Suprapubic skin (tissue), 4 donors: ENCODE results near the gene FAM187B. TPM values are rescaled to one million over a fixed set of nuclear protein-coding genes. Genes with fewer than 3 reads are reported as not detected.

Source experiments
- DNase-seq, 2 donors: peaks; one replicate each; pipeline ENCODE4 v3.0.0-alpha.2; 2019; ENCODE audit warnings: low spot score in 2 of 2
- H3K27ac ChIP-seq: fragments of 200-600 bp; sonication (generic); one replicate; pipeline ENCODE4 v1.5.1; 2019
- H3K27me3 ChIP-seq: fragments of 200-600 bp; sonication (generic); one replicate; pipeline ENCODE4 v1.5.1; 2019
- H3K36me3 ChIP-seq: fragments of 200-600 bp; sonication (generic); one replicate; pipeline ENCODE4 v1.5.1; 2019
- H3K4me1 ChIP-seq: fragments of 200-600 bp; sonication (generic); one replicate; pipeline ENCODE4 v1.5.1; 2019
- H3K4me3 ChIP-seq: fragments of 200-600 bp; sonication (generic); one replicate; pipeline ENCODE4 v1.5.1; 2019; ENCODE audit warnings: mild to moderate bottlenecking
- H3K9me3 ChIP-seq: fragments of 200-600 bp; sonication (generic); one replicate; pipeline ENCODE4 v1.5.1; 2019
- CTCF ChIP-seq, 2 donors: fragments of 200-600 bp in 1 of 2; fragments of 450-650 bp in 1 of 2; sonication (generic) in 1 of 2; IDR thresholded peaks; one replicate each; pipeline ENCODE4 v1.5.1; 2016 to 2019; ENCODE audit warnings: antibody characterized with exemption in 2 of 2, mild to moderate bottlenecking in 1 of 2, moderate library complexity in 1 of 2
- EP300 ChIP-seq: sonication (generic); formaldehyde crosslinking; IDR thresholded peaks from one replicate; pipeline ENCODE4 v1.6.1; 2017; ENCODE audit warnings: antibody characterized with exemption
- POLR2A ChIP-seq, 2 donors: fragments of 450-650 bp; IDR thresholded peaks; one replicate each; pipeline ENCODE4 v1.6.1; 2017; ENCODE audit warnings: antibody characterized with exemption in 2 of 2, mild to moderate bottlenecking in 2 of 2, moderate library complexity in 2 of 2
- POLR2AphosphoS5 ChIP-seq, 3 donors: sonication (generic); formaldehyde crosslinking; IDR thresholded peaks; one replicate each; pipeline ENCODE4 v1.6.1; 2017; ENCODE audit warnings: antibody characterized with exemption in 3 of 3
- WGBS: methylation state at CpG from one replicate; pipeline ENCODE4 v1.1.5; 2018; 5-methylcytosine and 5-hydroxymethylcytosine counted together
- total RNA-seq, 4 donors: library from RNA; depleted of rRNA; stranded (reverse); fragments of >200 nt; gene quantifications; one replicate each; pipeline ENCODE4 v1.1.0, GENCODE V29; 2016

Gene FAM187B
- total RNA-seq, 4 donors from 2014 or later: not detected

GRCh38 chr19:35195830-35196229 is 32.7 kb downstream of the FAM187B start:
- no peaks in the 10 kb centered on the region for H3K36me3 ChIP-seq
- no peak overlapping the region for H3K4me3 ChIP-seq
- no peaks in the 10 kb centered on the region for H3K9me3 ChIP-seq
- TF ChIP-seq POLR2A (IDR thresholded peaks at IDR 0.05) (no peak), EP300 (no peak), POLR2AphosphoS5 (IDR thresholded peaks at IDR 0.05) (no peak)
- H3K27ac ChIP-seq: no peak overlapping the region
- H3K27me3 ChIP-seq: no peaks in the 10 kb centered on the region
- no peaks in the 10 kb centered on the region for H3K4me1 ChIP-seq
- DNase-seq: no peak
- WGBS: 47% methylated on average over 2 of the region's 2 CpGs

DNA sequence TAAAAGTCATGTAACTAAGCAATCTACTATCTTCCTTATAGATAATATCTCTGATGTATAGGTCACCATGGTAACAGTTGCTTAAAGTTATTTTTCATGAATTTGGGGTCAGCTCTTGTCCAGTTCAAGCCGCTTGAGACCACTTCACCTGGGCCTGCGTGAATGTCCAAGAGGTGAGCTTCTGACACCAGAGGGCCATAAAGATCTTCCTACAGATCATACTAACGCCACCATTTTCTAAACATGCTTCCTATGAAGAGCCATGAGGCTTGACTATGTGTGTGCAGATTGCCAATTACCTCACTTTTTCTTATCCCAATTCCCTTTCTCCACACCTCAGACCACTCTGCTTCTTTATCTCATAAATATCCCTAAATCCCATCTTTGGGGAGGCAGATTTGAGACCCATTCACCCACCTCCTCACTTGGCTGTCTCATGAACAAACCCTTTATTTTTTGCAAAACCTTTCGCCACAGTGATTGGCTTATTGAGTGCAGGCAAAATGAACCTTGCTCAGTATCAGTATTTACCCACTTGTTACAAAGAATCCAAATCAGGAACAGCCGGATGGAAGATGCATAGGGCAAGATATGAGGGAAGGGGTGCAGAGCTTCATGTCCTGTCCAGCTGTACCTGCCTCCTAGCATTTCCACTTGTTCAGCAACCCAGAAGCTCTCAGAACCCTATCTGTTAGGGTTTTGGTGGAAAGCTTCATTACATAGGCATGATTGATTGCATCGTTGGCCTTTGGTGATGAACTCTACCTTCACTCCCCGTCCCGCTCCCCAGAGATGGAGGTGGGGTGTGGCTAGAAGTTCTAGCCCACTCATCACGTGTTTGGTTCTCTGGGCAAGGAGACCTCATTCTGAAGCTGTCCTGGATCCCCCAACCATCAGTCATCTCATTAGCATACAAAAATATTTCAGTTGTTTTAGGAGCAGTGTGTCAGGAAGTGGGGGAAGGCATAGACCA is 34.2 kb downstream of the FAM187B start:
- no peaks in the 10 kb centered on the region for H3K36me3 ChIP-seq
- no peaks in the 10 kb centered on the region for H3K27me3 ChIP-seq
- DNase-seq: no peak
- H3K9me3 ChIP-seq: no peaks in the 10 kb centered on the region
- no peaks in the 10 kb centered on the region for H3K4me1 ChIP-seq
- no peak overlapping the region for H3K4me3 ChIP-seq
- 73% methylated on average over 9 of the region's 9 CpGs for WGBS
- no peak overlapping the region for H3K27ac ChIP-seq
- TF ChIP-seq EP300 (no peak), POLR2AphosphoS5 (IDR thresholded peaks at IDR 0.05) (no peak), POLR2A (IDR thresholded peaks at IDR 0.05) (no peak), CTCF (IDR thresholded peaks at IDR 0.05) (no peak)

DNA sequence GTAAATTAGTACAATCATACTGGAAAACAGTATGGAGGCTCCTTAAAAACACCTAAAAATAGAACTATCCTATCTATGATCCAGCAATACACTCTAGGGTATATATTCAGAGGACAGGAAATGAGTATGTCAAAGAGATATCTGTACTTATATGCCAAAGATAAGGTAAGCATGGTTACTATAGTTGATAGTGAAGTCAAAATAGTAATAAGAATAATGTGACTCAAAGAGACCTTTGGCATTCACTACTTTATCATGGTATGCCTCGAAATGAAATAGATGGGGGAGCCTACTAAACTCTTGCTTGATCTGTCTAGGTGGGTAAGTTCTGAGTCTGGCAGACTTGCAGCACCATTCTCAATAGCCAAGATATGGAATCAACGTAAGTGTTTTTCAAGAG is 43.7 kb downstream of the FAM187B start:
- TF ChIP-seq POLR2A (IDR thresholded peaks at IDR 0.05) (no peak), CTCF (IDR thresholded peaks at IDR 0.05) (no peak), POLR2AphosphoS5 (IDR thresholded peaks at IDR 0.05) (no peak), EP300 (no peak)
- no peaks in the 10 kb centered on the region for H3K4me1 ChIP-seq
- no peaks in the 10 kb centered on the region for H3K9me3 ChIP-seq
- no peak overlapping the region for H3K4me3 ChIP-seq
- H3K27ac ChIP-seq: no peak overlapping the region
- WGBS: 73% methylated on average over 2 of the region's 2 CpGs
- H3K36me3 ChIP-seq: no peaks in the 10 kb centered on the region
- H3K27me3 ChIP-seq: no peaks in the 10 kb centered on the region
- DNase-seq: no peak

DNA sequence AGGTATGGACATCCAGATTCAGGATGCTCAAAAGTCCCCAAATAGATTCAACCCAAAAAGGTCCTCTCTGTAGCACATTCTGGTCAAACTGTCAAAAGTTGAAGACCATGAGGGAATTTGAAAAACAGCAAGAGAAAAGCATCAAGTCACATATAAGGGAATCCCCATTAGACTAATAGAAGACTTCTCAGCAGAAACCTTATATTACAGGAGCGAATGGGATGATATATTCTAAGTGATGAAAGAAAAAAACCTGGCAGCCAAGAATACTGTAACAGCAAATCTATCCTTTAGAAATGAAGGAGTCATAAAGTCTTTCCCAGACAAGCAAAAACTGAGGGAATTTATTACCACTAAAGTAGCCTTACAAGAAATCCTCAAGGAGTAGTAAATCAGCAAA is 44.3 kb downstream of the FAM187B start:
- no peaks in the 10 kb centered on the region for H3K9me3 ChIP-seq
- H3K27ac ChIP-seq: no peak overlapping the region
- H3K4me1 ChIP-seq: no peaks in the 10 kb centered on the region
- no peak overlapping the region for H3K4me3 ChIP-seq
- no peak for DNase-seq
- 83% methylated on average over 1 of the region's 1 CpG for WGBS
- H3K36me3 ChIP-seq: no peaks in the 10 kb centered on the region
- TF ChIP-seq CTCF (IDR thresholded peaks at IDR 0.05) (no peak), EP300 (no peak), POLR2A (IDR thresholded peaks at IDR 0.05) (no peak), POLR2AphosphoS5 (IDR thresholded peaks at IDR 0.05) (no peak)
- no peaks in the 10 kb centered on the region for H3K27me3 ChIP-seq

DNA sequence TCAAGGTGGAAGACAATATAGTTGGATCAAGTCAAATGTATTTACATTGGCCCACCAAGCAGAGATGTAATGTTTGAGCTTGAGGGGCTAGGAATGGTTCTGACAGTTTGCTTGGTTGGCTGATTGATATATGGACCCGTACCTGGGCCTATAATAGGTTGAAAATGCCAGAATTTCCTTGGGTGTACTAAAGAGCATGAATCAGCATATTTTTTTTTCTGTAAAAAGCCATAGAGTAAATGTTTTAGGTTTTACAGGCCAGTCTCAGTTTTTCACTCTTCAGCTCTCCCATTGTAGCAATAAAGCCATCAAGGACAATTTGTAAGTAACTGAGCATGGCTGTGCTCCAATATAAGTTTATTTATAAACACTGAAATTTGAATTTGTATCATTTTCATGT is 47.2 kb downstream of the FAM187B start:
- H3K27ac ChIP-seq: no peak overlapping the region
- no peak overlapping the region for H3K4me3 ChIP-seq
- 92% methylated on average over 1 of the region's 1 CpG for WGBS
- DNase-seq: no peak
- TF ChIP-seq CTCF (IDR thresholded peaks at IDR 0.05) (no peak), POLR2A (IDR thresholded peaks at IDR 0.05) (no peak), EP300 (no peak), POLR2AphosphoS5 (IDR thresholded peaks at IDR 0.05) (no peak)
- H3K9me3 ChIP-seq: no peaks in the 10 kb centered on the region
- no peaks in the 10 kb centered on the region for H3K36me3 ChIP-seq
- peaks cover 1% of the 10 kb centered on the region for H3K4me1 ChIP-seq
- no peaks in the 10 kb centered on the region for H3K27me3 ChIP-seq
